ENCODE results near the gene GLIS1. TPM values are rescaled to one million over a fixed set of nuclear protein-coding genes. Genes with fewer than 3 reads are reported as not detected.

The GLIS1 gene
- total RNA-seq, 1 donor from 2014 or later = 1.2 TPM

GRCh38 chr1:53580009-53580400 lies 159.0 kb downstream of the GLIS1 start:
- peaks cover 9% of the 10 kb centered on the region for H3K4me1 ChIP-seq
- H3K9me3 ChIP-seq = no peaks in the 10 kb centered on the region
- no peak for DNase-seq (ENCODE audit: extremely low spot score in 2 of 2)
- no peak overlapping the region for H3K27ac ChIP-seq
- intact Hi-C loops (cut with DNase I) = no loop called here
- H3K4me3 ChIP-seq = no peak overlapping the region
- TF ChIP-seq POLR2AphosphoS5 (IDR thresholded peaks at IDR 0.05; ENCODE audit: insufficient read depth in 1 of 2, low read depth in 1 of 2) (no peak), POLR2A (IDR thresholded peaks at IDR 0.05) (no peak), CTCF (IDR thresholded peaks at IDR 0.05) (no peak)
- H3K36me3 ChIP-seq = no peaks in the 10 kb centered on the region
- H3K27me3 ChIP-seq = no peaks in the 10 kb centered on the region

DNA sequence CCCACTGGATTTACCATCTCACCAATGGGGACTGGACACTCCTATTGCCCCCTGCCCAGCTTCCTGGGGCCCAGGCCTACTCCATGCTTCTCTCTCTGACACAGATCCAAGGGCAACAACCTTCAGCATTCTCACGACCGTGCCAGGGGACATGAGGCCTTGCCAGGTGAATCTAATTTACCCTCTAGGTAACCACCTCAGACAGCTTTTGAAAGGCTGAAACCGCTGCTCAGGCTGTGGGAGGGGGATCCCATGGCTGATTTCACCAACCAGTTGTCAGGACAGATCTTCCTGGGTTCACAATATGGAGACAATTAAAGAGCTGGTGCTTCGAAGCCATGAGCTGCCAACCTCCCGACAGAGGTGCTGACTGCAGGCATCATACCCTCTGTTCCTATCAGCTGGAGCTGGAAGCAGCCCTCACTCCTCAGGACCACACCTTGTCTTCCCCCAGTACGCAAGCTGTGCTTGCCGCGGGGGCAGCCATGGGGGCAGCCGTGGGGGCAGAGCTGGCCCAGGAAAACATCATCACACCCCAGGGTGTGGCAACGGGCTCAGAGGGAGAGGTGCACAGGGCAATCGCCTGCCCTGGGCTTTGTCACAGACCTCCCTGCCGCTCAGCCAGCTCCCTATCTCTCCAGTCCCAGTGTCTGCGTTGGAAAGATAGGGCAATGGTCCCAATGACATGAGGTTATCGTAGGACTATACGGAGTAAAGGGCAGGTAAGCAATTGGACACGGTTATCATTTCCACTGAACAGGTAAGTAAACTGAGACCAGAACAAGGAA lies 159.5 kb downstream of the GLIS1 start:
- TF ChIP-seq CTCF (IDR thresholded peaks at IDR 0.05) (no peak), POLR2A (IDR thresholded peaks at IDR 0.05) (no peak), POLR2AphosphoS5 (IDR thresholded peaks at IDR 0.05; ENCODE audit: insufficient read depth in 1 of 2, low read depth in 1 of 2) (no peak)
- intact Hi-C loops (cut with DNase I) = no loop called here
- no peaks in the 10 kb centered on the region for H3K36me3 ChIP-seq
- H3K4me1 ChIP-seq = peaks cover 8% of the 10 kb centered on the region
- no peak overlapping the region for H3K4me3 ChIP-seq
- DNase-seq (ENCODE audit: extremely low spot score in 2 of 2) = no peak
- no peaks in the 10 kb centered on the region for H3K9me3 ChIP-seq
- H3K27me3 ChIP-seq = no peaks in the 10 kb centered on the region
- no peak overlapping the region for H3K27ac ChIP-seq

- H3K27ac ChIP-seq = no peak overlapping the region
- no peak for TF ChIP-seq CTCF (IDR thresholded peaks at IDR 0.05)
- TF ChIP-seq POLR2A (IDR thresholded peaks at IDR 0.05) = no peak
- no peak for TF ChIP-seq POLR2AphosphoS5 (IDR thresholded peaks at IDR 0.05; ENCODE audit: insufficient read depth in 1 of 2, low read depth in 1 of 2)
These were observed 160.6 kb downstream of the GLIS1 start for GRCh38 chr1:53578358-53578757.

GRCh38 chr1:53577761-53578100 lies 161.2 kb downstream of the GLIS1 start:
- Histone ChIP-seq H3K27ac (no peak overlapping the region), H3K9me3 (no peaks in the 10 kb centered on the region), H3K36me3 (no peaks in the 10 kb centered on the region), H3K4me3 (no peak overlapping the region), H3K27me3 (no peaks in the 10 kb centered on the region), H3K4me1 (peaks cover 1% of the 10 kb centered on the region)
- DNase-seq (ENCODE audit: extremely low spot score in 2 of 2) = no peak
- intact Hi-C loops (cut with DNase I) = no loop called here
- TF ChIP-seq CTCF (IDR thresholded peaks at IDR 0.05) (no peak), POLR2A (IDR thresholded peaks at IDR 0.05) (no peak), POLR2AphosphoS5 (IDR thresholded peaks at IDR 0.05; ENCODE audit: insufficient read depth in 1 of 2, low read depth in 1 of 2) (no peak)

More at GRCh38 chr1:53578358-53578757, 160.6 kb downstream of the GLIS1 start:
- Histone ChIP-seq H3K4me1 (no peaks in the 10 kb centered on the region), H3K9me3 (no peaks in the 10 kb centered on the region), H3K4me3 (no peak overlapping the region), H3K36me3 (no peaks in the 10 kb centered on the region), H3K27me3 (no peaks in the 10 kb centered on the region)
- intact Hi-C loops (cut with DNase I) = no loop called here
- DNase-seq (ENCODE audit: extremely low spot score in 2 of 2) = no peak

All from vagina (tissue), 2 donors.